ENCODE measurements around the gene SLCO1A2.

Gene SLCO1A2

DNA sequence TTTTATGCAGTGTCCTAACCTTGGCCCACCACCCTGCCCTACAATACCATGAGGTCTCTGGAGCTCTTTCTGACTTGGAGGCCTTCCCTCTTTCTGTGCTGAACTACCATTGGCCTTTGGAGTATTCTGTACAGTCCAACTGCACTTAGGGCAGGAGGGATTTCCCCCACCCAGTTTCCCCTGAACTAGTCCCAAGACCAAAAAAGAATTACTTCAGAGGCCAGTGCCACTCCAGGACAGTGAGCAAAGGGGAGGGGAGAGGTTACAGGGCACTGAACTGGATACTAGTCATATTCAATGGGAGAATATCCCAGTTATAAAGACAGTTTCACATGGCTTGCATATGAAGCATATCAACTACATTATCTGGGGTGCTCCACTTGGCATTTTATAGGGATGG, 6.1 kb downstream of the SLCO1A2 start:
- no peak for FAIRE-seq

DNA sequence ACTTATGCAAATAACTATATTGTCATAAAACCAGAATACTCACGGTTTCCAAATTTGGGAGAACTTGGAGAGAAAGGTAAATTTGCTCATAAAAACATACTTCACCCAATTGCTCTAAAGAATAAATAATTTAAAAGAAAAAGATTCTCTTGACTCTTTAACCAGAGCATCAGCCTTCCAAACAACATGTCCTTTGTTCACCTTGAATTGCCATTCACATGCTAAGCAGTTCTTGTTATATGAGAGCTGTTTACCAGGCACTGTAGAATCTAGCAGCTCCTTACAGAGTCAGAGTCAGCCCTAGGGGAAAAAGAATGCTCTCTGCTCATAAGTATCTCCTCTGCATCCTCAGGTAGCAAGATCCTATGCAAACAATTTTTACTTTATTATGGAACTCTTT, 10.2 kb downstream of the SLCO1A2 start:
- no peak for FAIRE-seq

DNA sequence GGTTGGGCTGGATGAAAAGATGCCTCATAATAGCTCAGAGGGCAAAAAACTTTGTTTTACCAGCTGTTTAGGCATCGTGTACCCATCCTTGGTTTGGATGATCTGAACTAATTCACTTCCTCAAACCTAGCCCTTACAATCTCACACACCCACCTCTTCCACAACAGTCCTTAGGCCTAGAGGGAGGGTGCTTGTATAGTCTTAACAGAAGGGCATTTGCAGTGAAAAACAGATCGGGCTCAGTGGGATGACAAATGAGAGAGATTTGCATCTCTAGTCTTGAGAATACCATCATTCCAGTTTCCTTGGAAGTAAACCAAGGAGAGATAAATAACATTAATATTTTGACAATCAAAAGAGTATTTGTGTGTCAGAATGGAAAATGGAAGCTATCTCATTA, 11.0 kb downstream of the SLCO1A2 start:
- no peak for FAIRE-seq

DNA sequence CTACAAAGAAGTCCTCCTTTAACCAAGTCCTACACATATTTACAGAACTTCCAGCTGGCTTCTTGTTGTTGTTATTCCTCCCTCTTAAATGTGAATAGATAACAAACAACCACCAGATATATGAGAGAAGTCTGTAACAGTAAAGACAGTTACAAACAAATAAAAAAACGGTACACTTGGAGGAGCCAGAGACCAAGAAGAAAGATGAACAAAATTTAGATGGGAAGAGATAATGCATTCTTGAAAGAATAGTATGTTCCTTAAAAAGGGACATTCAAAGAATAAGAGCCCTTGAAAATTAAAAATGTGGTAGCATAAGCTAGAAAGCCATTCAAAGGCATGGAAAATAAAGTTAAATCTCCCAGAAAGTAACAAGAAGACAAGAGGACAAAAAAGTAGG, 25.9 kb downstream of the SLCO1A2 start:
- no peak for FAIRE-seq

DNA sequence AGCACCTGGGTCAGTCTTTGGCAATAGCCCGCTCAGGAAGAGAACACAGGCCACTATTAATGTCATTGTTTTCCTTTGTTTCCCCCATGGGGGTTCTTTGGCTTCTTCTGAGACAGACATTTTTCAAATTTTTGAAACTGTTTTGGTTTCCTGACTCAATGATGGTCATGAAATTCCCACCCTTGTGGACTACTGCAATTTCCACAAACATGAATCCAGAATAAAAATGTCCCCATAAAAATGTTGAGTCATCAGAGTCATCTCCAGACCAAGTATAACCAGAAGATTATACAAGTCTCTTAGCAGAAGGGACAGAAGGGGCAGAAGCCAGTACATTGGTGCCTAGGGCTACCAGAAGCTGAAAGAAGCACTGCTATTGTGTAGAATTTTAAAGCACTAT, 29.1 kb downstream of the SLCO1A2 start:
- no peak for FAIRE-seq

DNA sequence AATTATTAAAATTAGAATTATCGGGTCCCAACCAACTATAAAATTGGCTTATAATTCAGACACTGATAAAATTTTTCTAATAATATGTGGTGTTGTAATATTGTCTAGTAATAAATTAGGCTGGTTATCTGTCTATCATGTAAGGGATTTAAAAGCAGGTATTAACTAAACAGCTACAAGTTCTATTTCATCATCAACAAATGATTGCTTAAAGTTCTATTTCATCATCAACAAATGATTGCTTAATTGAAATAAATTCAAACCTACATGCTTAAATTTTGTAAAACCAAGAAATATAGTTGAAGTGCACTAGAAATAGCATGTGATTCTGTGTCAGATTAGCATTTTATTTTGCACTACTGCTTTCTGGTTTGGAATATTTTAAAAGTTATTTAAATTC, 34.1 kb downstream of the SLCO1A2 start:
- FAIRE-seq: no peak

DNA sequence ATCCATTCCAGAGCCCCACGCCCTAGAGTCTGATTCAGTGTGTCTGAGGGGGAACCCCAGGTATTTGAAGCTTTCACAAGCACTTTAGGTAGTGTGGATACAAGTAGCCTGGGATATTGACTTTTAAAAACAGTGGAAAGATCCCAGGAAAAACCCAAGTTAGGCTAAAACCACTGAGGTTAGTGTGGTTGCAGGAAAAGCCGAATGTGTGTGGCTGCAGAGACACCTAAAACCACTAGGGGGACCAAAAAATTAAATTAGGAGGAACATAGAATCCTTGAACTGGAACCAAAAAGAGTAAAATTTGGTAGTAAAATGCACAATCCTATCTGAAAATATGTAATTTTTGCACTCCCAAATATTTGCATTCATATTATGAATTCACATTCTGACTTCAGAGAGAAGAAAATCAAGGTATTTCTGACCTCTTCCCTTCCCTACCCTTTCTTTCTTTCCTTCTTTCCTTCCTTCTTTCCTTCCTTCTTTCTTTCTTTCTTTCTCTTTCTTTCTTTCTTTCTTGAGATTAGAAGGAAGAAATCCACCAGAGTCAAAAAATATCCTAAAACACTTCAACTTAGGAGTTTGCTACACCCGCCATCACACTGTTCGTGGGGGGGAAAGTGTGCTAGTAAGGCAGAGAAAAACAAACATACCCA, 37.8 kb downstream of the SLCO1A2 start:
- no peak for FAIRE-seq

DNA sequence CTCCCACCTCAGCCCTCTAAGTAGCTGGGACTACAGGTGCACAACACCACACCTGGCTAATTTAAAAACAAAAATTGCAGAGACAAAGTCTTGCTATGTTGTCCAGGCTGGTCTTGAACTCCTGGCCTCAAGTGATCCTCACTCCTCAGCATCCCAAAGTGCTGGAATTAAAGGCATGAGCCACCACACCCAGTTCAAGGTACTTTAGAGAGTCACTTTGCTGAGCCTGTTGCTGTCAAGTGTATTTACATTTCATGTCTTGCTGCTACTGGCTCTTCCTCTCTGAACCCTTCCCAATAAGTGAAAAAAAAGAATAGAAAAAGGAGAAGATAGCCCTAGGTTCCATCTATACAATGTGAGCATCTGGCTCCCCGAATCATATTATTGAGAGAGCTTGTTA, 38.4 kb downstream of the SLCO1A2 start:
- FAIRE-seq: no peak

DNA sequence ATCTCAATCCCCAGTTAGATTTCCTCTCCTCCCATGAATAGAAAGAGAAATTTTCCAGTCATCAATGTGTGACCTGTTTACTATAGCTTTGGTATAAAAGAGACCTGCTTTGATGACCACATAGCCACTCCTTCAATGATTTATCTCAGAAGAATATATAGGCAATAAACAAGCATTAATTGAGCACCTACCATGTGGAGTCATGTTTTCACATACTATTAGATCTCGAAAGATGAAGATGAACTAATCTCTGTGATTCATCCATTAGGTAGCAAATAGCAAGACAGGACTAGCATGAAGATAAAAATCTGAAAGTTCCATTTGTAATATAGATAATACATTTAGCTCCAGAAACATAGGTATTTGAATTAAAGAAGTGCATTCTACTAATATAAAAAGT, 40.5 kb downstream of the SLCO1A2 start:
- FAIRE-seq: no peak

DNA sequence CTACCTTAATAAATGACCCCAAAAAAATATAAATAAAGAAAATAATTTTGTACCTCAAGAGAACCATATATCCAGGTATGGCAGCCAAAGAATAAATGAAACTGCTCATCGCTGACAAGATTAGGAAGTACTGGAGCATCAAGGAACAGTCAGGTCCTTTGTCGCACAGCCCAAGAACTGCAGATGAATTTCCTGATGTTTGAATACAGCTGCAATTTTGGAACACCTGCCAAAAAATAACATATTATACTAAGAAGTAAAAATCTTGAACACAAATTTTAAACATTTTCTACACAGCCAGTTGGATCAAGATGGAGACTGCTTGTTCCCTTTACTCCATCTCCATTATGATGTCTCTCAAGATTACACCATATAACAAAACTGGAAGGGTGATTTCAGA, 42.6 kb downstream of the SLCO1A2 start:
- no peak for FAIRE-seq

DNA sequence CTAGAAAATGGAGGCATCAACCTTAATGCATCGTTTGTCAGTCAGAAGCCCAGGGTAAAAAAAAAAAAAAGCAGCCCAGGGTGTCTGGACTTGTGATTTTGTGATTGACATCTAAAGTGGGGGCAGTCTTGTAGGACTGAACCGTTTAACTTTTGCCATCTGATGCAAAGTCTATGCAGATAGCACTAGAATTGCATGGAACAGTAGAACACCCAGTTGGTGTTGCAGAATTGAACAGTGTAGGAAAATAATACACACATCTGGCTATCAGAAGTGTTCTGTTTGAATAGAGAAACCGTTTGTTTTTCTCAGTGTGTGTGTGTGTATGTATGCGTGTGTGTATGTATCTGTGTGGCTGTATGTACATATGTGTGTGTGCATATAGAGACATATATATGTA, 45.0 kb downstream of the SLCO1A2 start:
- no peak for FAIRE-seq

DNA sequence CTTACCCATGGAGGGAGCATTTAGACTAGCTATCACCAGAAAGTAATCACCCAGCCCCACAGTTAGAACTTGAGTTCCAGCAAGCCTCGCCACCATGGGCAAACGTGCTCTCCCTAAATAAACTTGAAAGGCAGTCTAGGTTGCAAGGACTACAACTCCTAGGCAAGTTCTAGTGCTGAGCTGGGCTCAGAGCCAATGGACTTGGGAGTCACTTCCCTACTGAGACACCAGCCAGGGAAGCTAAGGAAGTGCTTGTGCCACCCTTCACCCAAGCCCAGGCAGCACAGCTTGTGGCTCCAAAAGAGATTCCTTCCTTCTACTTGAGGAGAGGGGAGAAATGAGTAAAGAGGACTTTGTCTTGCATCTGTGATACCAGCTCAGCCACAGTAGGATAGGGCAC, 57.9 kb downstream of the SLCO1A2 start:
- FAIRE-seq: no peak

DNA sequence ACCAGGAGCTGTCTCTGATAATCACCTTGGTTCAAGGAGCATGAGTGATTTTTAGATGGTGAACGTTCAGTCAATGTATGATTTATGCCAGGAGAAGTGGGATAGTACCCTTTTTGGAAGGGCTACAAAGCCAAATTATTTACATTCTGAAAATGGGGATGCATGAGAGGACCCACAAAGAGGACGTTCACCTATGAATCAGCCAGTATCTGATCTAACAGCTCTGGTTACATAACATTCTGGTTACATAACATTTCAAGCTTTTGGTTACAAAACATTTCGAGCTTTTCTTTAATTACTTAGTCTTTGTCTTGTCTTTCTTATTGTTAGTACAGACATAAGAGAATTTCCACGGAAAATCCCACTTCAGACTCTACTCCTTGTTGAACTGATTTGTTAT, 68.8 kb downstream of the SLCO1A2 start:
- FAIRE-seq: no peak

DNA sequence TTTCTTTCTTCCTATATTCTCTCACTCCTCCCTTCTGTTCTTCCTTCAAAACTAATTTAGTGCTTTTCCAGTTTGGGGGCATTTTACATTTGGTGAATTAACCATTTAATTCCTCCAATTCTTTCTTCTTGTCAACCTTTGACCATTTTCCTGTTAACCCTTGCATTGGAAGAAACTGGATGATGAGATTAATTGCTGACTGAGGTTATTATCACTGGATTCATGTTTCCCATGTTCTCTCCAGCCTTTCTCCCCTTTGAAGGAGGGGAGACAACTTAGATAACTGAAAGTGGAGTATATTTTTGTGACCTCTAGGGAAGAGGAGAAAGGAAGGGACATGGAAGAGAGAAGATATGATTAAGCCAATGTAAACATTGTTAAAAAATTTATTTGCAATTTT, 70.5 kb downstream of the SLCO1A2 start:
- no peak for FAIRE-seq

DNA sequence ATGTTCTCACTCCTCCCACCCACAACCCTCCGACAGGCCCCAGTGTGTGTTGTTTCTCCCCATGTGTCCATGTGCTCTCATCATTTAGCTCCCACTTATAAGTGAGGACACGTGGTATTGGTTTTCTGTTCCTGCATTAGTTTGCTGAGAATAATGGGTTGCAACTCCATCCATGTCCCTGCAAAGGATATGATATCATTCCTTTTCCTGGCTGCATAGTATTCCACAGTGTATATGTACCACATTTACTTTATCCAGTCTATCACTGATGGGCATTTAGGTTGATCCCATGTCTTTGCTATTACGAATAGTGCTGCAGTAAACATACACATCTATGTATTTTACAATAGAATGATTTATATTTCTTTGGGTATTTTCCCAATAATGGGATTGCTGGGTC, 77.5 kb downstream of the SLCO1A2 start:
- FAIRE-seq: no peak

DNA sequence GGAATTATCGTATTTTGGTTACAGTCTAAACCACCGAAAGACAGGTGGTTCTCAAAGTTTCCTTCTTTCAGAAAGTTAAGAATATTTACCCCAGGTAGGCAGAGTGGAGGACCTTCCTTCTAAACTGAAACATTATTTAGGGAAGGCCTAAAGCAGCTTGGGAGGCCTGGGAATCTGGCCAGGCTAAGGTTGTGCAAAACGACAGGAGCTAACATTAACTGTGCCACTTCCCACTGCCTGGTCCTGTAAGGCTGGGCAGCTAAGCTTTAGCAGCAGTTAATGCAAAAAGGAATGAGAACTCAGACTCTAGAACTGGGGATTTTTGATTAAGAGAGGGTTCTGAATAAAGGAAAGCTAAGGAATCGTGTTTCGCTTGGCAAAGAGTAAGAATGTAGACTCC, 82.6 kb downstream of the SLCO1A2 start:
- no peak for FAIRE-seq

DNA sequence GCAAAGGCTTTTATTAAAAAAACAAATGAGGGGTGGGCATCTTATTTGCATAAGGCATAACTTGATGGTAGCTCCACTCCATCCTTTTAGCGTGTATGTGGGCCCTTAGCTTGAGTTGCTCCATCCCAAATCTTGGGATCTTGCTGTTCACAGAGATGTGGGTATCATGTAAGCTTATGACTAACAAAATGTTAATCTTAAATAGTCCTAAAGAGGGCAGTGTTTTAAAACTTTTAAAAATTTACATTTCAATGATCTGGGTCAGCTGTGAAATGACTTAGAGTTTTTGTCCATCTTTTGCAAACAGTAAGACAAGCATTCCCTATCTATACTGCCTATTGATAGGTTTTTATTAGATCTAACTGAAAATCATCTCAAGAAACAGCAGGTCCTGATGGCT, 86.0 kb downstream of the SLCO1A2 start:
- FAIRE-seq: no peak

DNA sequence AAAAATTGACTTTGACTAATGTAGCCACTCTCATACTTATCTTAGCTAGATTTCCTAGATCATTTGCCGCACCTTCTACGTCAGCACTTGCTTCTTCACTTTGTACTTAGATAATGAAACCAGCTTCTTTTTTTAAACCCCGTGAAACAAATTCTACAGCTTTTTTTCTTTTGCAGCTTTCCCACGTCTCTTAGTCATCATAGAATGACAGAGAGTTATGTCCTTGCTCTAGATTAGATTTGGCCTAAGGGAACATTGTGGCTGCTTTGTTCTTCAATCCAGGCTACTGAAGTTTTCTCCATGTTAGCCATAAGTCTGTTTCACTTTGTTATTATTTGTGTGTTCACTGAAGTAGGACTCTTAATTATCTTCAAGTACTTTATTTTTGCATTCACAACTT, 94.9 kb downstream of the SLCO1A2 start:
- FAIRE-seq: no peak

DNA sequence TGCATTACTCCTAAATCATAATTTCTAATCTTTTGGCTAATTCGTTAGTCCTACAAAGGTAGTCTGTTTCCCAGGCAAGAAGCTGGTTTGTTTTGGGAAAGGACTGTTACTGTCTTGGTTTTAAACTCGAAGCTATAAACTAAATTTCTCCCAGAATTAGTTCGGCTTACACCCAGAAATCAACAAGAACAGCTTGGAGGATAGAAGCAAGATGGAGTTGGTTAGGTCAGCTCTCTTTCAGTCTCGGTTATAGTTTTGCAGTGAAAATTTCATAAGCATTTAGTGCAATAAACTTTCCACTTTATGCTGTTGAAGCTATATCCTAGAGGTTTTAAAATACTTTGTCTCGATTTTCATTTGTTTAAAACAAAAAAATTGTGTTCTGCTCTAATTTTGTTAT, 100.3 kb downstream of the SLCO1A2 start:
- no peak for FAIRE-seq

DNA sequence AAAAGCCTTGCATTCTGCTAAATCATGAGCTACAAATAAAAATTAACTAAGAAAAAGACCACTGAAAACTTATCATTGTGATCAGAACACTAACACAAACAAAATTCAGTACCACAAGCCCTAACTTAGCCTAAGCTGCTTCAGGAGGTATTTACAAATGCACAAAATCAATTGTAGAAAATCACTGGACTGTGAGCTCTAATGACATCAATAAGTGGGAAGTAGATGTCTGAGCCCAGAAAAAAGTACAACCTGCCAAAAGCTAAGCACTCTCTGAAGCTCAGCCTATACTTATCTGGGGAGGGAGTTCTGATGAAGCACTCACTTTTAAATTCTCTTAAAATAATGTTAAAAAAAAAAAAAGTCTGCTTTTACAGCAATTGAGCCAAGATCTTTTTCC, 110.8 kb downstream of the SLCO1A2 start:
- no peak for FAIRE-seq

DNA sequence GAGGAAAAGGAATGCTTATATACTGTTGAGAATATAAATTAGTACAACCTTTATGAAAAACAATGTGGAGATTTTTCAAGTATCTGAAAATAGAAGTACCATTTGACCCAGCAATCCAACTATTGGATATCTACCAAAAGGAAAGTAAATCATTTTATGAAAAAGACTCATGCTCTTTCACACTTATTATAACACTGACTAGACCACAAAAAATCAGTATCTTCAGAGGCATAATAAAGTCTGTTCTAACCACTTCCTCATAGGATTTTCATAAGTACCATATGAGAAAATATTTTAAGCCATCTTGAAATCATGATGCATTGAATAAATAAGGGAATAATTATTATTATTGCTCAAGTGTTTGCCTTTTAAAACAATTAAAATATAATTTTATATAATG, 112.9 kb downstream of the SLCO1A2 start:
- FAIRE-seq: peak; percentile 13

DNA sequence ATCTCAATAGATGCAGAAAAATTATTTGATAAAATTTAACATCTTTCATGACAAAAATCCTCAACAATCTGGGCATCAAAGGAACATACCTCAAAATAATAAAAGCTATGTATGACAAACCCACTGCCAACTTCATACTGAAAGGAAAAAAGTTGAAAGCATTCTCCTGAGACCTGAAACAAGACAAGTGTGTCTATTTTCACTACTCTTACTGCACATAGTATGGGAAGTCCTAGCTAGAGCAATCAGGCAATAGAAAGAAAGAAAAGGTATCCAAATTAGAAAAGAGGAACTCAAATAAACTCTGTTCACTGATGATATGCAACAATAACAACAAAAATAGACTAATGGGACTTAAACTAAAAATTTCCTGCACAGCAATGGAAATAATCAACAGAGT, 113.6 kb downstream of the SLCO1A2 start:
- FAIRE-seq: no peak

DNA sequence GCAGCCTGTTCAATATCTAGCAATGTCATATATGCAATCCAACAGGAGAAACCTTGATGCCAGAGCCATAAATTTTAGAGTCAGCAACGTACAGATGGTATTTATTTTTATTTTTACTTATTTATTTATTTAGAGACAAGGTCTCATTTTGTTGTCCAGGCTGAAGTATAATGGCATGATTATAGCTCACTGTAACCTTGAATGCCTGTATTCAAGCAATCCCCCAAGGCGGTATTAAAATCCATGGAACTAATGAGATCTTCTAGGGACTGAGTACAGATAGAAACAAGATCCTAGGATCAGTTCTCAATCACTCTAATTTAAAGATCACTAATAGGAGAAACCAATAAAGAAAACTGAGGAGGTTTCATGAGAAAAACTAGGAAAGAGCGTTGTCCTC, 114.5 kb downstream of the SLCO1A2 start:
- no peak for FAIRE-seq

DNA sequence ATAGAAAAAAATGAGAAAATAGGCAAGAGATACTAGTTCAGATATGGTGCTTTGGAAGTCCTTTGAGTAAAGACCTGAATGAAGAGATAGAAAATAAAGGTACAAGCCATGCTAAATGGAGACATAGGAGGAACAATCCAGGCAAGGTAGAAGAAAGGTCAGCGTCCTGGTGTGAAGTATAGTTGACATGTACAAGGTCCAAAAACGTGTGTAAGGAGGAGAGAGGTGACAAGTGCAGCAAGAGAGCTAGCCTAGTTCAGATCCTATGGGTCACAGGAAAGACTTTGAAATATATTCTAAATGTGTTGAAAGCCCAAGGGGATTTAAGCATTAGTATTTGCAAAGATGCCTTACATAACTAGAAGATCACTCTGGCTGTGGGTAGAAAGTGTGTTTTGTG, 115.5 kb downstream of the SLCO1A2 start:
- no peak for FAIRE-seq

Data from islet of Langerhans (tissue), 1 donor.